Adrenal gland (tissue), 5 donors: ENCODE data around the gene POLL.

ENCODE experiments used
- CTCF ChIP-seq, 6 experiments: fragments of 450-650 bp in 4 of 6; fragments of 200-600 bp in 2 of 6; sonication (generic) in 1 of 6; IDR thresholded peaks; 1 replicate in 5 of 6; 2 replicates in 1 of 6; pipeline versions ENCODE4 v1.5.1 to v1.8.0; 2016 to 2021; ENCODE audit warnings: antibody characterized with exemption in 6 of 6, mild to moderate bottlenecking in 2 of 6, moderate library complexity in 1 of 6
- POLR2A ChIP-seq, 2 donors: fragments of 450-650 bp; IDR thresholded peaks; one replicate each; pipeline ENCODE4 v1.6.1; 2017; ENCODE audit warnings: antibody characterized with exemption in 2 of 2, mild to moderate bottlenecking in 2 of 2, moderate library complexity in 1 of 2
- donor health status: DM: no; HTN: no; CAD: no.

GRCh38 chr10:101560298-101561067 lies 27.6 kb downstream of the POLL start:
- TF ChIP-seq CTCF (IDR thresholded peaks at IDR 0.05), result no peak
- no peak for TF ChIP-seq POLR2A (IDR thresholded peaks at IDR 0.05)
